Amniotic stem cell (primary cell): ENCODE data around the gene STX17.
"Not testable (repeated sequence)": the region's sequence is repeated elsewhere in the genome, so short reads cannot be mapped to it uniquely, and the experiment has no call there.

Source experiments
- DNase-seq: peaks from one replicate; lab custom pipeline; 2025; lab: John Stamatoyannopoulos, UW

Gene STX17

GRCh38 chr9:99906403-99907207, at the start of gene STX17:
TSS of gene STX17 (plus strand) at chr9:99906654. CDS start at chr9:99915240, 8,586 bp downstream.
- peak; percentile 66 for DNase-seq

DNA sequence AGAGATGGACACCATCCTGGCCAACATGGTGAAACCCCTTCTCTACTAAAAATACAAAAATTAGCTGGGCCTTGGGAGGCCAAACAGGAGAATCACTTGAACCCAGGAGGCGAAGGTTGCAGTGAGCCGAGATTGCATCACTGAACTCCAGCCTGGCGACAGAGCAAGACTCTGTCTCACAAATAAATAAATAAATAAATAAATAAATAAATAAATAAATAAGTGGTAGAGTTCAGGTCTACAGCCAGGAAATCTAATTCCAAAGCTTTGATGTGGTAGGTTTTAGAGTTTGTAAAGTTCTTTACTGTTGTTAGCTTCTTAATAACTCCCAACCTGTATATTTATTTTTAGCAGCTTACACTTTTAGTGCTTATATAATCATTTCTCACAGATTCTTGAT, 48.9 kb upstream of the STX17 start:
- DNase-seq, result not testable (repeated sequence)

- no peak for DNase-seq
Observed at GRCh38 chr9:99858087-99858486, 48.4 kb upstream of the STX17 start.

GRCh38 chr9:99859243-99859980, 47.0 kb upstream of the STX17 start:
- DNase-seq, result no peak

DNA sequence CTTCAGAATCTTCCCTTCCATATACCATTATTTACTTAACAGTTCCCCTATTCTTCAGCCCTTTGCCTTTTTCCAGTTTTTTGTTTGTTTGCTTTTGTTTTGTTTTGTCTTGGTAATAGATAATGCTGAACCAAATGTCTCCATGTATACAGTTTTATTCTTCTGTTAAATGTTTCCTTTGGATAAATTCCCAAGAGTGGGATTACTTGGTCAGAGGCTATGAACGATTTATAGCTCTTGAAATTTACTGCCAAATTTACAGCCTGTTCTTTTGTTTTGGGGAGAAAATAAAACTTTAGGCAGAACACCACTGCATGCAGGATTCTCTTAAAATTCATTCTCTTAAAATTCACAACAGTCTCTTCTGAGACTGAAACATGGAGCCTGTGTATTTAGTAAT, 46.2 kb upstream of the STX17 start:
- no peak for DNase-seq

DNA sequence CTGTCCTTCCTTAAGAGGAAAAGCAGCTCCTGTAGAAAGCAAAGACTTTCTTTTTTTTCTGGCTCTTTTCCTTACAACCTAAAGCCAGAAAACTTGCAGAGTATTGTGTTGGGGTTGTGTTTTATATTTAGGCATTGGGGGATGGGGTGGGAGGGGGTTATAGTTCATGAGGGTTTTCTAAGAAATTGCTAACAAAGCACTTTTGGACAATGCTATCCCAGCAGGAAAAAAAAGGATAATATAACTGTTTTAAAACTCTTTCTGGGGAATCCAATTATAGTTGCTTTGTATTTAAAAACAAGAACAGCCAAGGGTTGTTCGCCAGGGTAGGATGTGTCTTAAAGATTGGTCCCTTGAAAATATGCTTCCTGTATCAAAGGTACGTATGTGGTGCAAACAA, 42.5 kb upstream of the STX17 start:
- no peak for DNase-seq

- no peak for DNase-seq
Observed at GRCh38 chr9:99866398-99866797, 40.1 kb upstream of the STX17 start.

- DNase-seq, result no peak
Observed at GRCh38 chr9:99867536-99867935, 38.9 kb upstream of the STX17 start.

DNA sequence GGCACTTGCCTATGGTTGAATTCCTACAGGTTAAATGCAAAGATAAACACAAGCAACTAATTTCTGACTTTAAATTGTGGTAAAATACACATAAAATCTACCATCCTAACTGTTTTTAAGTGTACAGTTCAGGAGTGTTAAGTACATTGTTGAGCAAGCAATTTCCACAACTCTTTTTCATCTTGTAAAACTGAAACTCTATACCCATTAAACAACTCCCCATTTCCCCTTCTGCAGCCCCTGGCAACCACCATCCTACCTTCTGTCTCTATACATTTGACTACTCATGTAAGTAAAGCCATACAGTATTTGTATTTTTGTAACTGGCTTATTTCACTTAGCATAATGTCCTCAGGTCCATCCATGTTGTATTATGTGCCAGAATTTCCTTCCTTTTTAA, 38.5 kb upstream of the STX17 start:
- DNase-seq, result no peak

DNA sequence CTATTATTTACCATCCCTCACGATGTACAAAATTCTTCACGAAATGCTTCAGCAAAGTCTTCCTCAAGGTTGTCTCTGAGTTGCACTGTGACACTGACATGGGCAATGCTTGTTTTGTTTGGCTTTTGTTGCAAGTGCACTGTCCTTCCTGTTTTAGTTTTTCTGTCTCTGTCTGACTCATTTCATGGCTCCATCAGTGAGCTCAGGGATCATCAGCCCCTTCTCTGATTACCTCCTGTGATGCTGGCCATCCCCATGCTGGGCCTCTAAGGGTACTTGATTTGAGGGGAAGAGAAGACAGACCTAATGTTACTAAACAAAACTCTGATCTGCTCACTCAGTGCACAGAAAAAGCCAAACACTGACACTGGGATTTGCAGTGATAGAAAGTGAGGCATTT, 37.6 kb upstream of the STX17 start:
- no peak for DNase-seq

DNA sequence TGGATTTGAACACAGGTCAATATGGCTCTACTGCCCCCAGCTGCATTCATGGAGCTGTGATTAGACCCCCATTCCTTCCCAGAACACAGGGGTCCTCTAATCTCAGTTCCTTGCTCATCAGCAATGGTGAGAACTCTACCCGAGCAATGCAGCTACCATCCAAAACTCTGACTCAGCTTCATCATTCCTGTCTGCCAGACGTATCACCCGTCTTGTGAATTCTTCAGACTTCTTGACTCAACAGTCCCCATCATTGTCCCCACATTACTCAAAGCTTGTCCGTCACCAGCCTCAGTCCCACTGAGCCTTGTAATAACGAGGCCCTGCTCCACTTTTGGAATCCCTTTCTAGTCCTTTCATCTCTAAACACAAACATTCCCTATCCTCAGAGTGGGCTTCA, 36.3 kb upstream of the STX17 start:
- no peak for DNase-seq

DNA sequence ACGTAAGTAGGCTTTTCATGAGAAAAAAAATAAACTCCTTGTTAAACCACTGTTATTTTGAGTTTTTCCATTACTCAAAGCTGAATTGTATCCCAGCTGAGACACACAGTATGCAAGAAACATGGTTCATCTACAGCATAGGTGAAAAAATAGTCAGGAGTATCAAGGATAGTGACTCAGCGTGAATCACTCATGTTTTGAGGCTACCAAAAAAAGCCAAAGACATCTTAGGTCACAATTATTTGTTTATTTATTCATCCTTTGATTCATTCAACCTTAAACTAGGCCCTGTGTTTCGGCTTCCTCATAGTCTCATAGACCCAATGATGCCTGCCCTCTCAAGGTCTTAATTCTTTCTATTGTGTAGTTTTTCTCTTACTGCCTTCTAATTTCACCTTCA, 32.9 kb upstream of the STX17 start:
- peak; percentile 50 for DNase-seq

GRCh38 chr9:99873943-99874584, 32.4 kb upstream of the STX17 start:
- DNase-seq, result no peak

DNA sequence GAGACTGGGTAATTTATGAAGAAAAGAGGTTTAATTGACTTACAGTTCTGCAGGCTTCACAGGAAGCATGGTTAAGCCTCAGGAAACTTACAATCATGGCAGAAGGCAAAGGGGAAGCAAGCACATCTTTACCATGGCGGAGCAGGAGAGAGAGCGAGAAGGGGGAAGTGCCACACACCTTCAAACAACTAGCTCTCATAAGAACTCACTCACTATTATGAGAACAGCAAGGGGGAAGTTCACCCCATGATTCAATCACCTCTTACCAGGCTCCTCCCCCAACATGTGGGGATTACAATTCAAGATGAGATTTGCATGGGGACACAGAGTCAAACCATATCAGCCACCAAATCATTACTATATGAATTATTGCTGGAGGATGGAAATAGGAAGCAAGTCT, 30.3 kb upstream of the STX17 start:
- DNase-seq, result no peak

GRCh38 chr9:99878651-99879050, 27.8 kb upstream of the STX17 start:
- no peak for DNase-seq

DNA sequence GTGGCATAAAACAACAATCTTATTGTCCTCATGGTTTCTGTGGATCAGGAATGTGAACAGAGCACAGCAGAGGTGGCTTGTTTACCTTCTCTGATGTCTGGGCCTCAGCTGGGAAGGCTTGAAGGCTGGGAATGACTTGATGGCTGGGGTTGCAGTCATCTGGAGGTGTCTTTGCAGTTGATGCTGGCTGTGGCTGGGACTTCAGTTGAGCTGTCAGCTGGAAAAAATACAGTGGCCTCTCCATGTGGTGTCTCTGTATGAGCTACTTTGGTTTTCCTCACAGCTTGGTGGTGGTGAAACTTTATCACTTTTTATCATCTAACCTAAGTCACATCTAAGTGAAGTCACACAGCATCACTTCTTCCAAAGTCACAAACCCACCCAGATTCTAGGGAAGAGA, 24.7 kb upstream of the STX17 start:
- DNase-seq, result no peak

DNA sequence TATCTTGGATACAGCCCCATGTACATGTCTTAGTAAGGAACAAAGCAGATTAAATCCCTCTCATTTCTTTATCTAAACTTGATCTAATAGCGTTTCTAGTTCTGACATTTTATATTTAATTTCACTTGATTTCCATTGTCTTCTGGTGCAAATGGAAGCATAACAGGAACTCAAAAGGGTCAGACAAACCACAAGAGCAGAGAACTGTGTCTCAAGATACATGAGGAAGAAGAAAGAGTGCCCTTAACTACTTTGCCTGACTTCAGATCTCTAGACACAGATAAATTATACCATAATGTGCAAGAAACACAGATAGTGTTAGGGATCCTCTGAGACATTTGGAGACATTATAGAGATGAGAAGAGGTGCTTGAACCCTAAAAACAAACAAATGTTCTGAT, 20.7 kb upstream of the STX17 start:
- no peak for DNase-seq

- no peak for DNase-seq
Observed at GRCh38 chr9:99889120-99889519, 17.3 kb upstream of the STX17 start.

DNA sequence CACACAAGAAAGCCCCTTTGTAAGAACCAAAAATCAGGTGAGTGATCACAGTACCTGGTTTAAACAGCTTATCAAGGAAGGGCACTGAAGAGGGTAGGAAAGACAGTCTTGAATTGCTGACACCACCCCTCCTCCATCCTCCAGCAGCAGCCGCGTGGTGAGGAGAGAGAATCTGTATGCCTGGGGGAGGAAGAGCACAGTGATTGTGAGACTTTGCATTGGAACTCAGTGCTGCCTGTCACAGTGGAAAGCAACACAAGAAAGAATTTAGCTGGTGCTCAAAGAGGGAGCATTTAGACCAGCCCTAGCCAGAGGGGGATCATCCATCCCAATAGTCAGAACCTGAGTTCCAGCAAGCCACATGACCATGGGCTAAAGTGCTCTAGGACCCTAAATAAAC, 11.6 kb upstream of the STX17 start:
- no peak for DNase-seq

GRCh38 chr9:99895510-99895909, 10.9 kb upstream of the STX17 start:
- no peak for DNase-seq

- DNase-seq, result no peak
Observed at GRCh38 chr9:99896119-99896518, 10.3 kb upstream of the STX17 start.

DNA sequence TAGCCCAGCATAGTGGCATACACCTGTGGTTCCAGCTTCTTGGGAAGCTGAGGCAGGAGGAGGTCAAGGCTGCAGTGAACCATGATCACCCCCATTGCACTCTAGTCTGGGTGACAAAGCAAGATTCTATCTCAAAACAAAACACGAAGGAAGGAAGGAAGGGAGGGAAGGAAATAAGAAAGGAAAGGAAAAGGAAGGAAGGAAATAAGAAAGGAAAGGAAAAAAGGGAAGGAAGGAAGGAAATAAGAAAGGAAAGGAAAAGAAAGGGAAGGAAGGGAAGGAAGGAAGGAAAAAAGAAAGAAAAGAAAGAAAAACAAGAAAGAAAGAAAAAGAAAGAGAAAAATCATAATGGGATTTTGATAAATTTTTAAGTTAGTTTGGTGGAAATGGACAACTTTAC, 3.1 kb upstream of the STX17 start:
- DNase-seq, result no peak

DNA sequence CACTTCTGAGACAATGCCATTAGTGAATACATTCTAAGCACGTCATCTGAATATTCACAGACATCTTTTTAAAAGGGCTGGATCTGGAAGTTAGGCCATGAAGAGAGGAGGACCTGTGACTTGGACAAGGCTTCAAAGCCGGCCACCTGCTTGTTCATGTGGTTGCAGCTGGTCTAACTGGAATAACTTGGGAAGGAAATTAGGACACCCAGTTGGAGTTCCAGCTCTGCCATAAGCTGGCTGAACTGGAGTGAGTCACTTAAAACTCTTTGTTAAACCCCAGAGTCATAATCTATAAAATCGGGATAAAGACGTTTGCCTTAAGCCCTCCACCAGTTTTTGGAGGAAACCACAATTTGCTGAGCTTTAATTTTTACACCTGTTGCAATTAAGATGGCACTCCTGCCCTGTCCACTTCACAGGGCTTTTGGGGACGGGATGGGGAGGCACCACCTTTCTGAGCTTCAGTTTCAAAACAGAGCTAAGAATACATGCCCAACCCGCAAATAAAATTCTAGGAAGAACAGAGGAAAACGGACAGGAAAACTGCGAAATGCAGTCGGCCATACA, 536 bp upstream of the STX17 start:
- no peak for DNase-seq
